ENCODE measurements around the gene ACTMAP. TPM values are rescaled to one million over a fixed set of nuclear protein-coding genes. Genes with fewer than 3 reads are reported as not detected.

ACTMAP gene
- total RNA-seq, 1 experiment from 2014 or later: 27.7 TPM

- no peak within 1 kb of the TSS for H3K56ac ChIP-seq (ENCODE audit: insufficient read length, low read depth, low read length)
- H4K5ac ChIP-seq (ENCODE audit: insufficient read length, low read depth, low read length): peak within 1 kb of the TSS; percentile 27
- no peak within 1 kb of the TSS for H2BK5ac ChIP-seq (ENCODE audit: insufficient read length, low read length)
- DNase-seq: peak; percentile 98
- no peak within 1 kb of the TSS for H3K23ac ChIP-seq (ENCODE audit: insufficient read length, low read depth, low read length)
- peak within 1 kb of the TSS; percentile 88 for H3K14ac ChIP-seq (ENCODE audit: insufficient read depth, low read length)
- no peaks in the 10 kb centered on the region for H3K9me3 ChIP-seq (ENCODE audit: control insufficient read depth, low read depth, low read length)
- H3K4me2 ChIP-seq (ENCODE audit: insufficient read depth, insufficient read length, low read length): peak within 1 kb of the TSS; percentile 90
- Mint-ChIP-seq H3K27ac (peak within 1 kb of the TSS; percentile 91 to 99 (median 96)), H3K4me1 (peaks cover 27 to 44% of the 10 kb centered on the region in 2 experiments), H3K27me3 (ENCODE audit: low read depth) (no peaks in the 10 kb centered on the region), H3K4me3 (peak within 1 kb of the TSS; percentile 93 to 97), H3K9me3 (no peaks in the 10 kb centered on the region; a peak in 1 of 5 replicates), H3K36me3 (ENCODE audit: insufficient read depth in 1 of 3, low read depth in 3 of 3) (peaks cover 9 to 26% (median 19%) of the 10 kb centered on the region in 3 experiments)
- peak within 1 kb of the TSS; percentile 77 for H2BK12ac ChIP-seq (ENCODE audit: insufficient read length, low read depth, low read length)
- H3K27ac ChIP-seq (ENCODE audit: insufficient read length, low read depth, low read length): peak within 1 kb of the TSS; percentile 53
- H3K4ac ChIP-seq (ENCODE audit: low read depth, low read length): peak within 1 kb of the TSS; percentile 9; the same call in 1 of the 2 replicates
- H4K20me1 ChIP-seq (ENCODE audit: control insufficient read depth, insufficient read depth, insufficient read length): no peaks in the 10 kb centered on the region
- peak within 1 kb of the TSS; percentile 15 for H4K91ac ChIP-seq (ENCODE audit: insufficient read length, low read depth, low read length)
- no peaks in the 10 kb centered on the region for H3K79me1 ChIP-seq (ENCODE audit: insufficient read depth, low read depth, low read length, poor library complexity, severe bottlenecking)
- H3K4me1 ChIP-seq (ENCODE audit: insufficient read depth, low read length): no peaks in the 10 kb centered on the region; the same call in 1 of the 2 replicates
- no peaks in the 10 kb centered on the region; the same call in 1 of the 2 replicates for H3K79me2 ChIP-seq (ENCODE audit: insufficient read depth, low read length)
- peak within 1 kb of the TSS; percentile 85 for H3K9ac ChIP-seq (ENCODE audit: extremely low read depth, insufficient read length, low read length)
- H3T11ph ChIP-seq (ENCODE audit: low read length): no peak within 1 kb of the TSS
- no peak within 1 kb of the TSS for H2BK15ac ChIP-seq (ENCODE audit: low read depth, low read length)
- H3K27me3 ChIP-seq (ENCODE audit: insufficient read depth, low read length): no peaks in the 10 kb centered on the region
- no peak within 1 kb of the TSS for H4K8ac ChIP-seq (replicated peaks; ENCODE audit: insufficient read length, low read depth, low read length)
- H2AK5ac ChIP-seq (ENCODE audit: insufficient read length, low read length): no peak within 1 kb of the TSS
- TF ChIP-seq CTCF (conservative IDR thresholded peaks at IDR 0.05): peak; percentile 19; the same call in 1 of the 3 replicates
- no peak within 1 kb of the TSS for H2BK20ac ChIP-seq (ENCODE audit: low read depth, low read length, poor library complexity, severe bottlenecking)
- peaks cover 32% of the 10 kb centered on the region for H3K23me2 ChIP-seq (ENCODE audit: insufficient read length, low read depth, low read length, poor library complexity, severe bottlenecking)
- H2AFZ ChIP-seq (ENCODE audit: low read length): no peak within 1 kb of the TSS
- WGBS (ENCODE audit: extremely low coverage, insufficient read length, low lambda C conversion rate): no CpG with 5 or more reads among the region's 76 CpGs
- H2BK120ac ChIP-seq (ENCODE audit: low read depth, low read length, poor library complexity, severe bottlenecking): no peak within 1 kb of the TSS
- H3K18ac ChIP-seq (ENCODE audit: insufficient read length, low read depth, low read length): peak within 1 kb of the TSS; percentile 77
Measured at GRCh38 chr19:40716482-40717324, 33.6 kb downstream of the ACTMAP start, which contains the start of the genes COQ8B and ITPKC. COQ8B (minus strand) TSS chr19:40716886; CDS start chr19:40714632, 2,254 bp downstream. ITPKC (plus strand) TSS chr19:40717112; CDS start chr19:40717136, 24 bp downstream.

Data from H9 (cell line).